ENCODE data around the gene LAG3. TPM values are rescaled to one million over a fixed set of nuclear protein-coding genes. Genes with fewer than 3 reads are reported as not detected.

Gene LAG3
- total and polyA plus RNA-seq, 10 of the 15 experiments (the other 5 are each of a cell fraction or from before 2014, with no cell fraction given): 0.52 to 4.2 (median 1.0) TPM; not detected in 1

DNA sequence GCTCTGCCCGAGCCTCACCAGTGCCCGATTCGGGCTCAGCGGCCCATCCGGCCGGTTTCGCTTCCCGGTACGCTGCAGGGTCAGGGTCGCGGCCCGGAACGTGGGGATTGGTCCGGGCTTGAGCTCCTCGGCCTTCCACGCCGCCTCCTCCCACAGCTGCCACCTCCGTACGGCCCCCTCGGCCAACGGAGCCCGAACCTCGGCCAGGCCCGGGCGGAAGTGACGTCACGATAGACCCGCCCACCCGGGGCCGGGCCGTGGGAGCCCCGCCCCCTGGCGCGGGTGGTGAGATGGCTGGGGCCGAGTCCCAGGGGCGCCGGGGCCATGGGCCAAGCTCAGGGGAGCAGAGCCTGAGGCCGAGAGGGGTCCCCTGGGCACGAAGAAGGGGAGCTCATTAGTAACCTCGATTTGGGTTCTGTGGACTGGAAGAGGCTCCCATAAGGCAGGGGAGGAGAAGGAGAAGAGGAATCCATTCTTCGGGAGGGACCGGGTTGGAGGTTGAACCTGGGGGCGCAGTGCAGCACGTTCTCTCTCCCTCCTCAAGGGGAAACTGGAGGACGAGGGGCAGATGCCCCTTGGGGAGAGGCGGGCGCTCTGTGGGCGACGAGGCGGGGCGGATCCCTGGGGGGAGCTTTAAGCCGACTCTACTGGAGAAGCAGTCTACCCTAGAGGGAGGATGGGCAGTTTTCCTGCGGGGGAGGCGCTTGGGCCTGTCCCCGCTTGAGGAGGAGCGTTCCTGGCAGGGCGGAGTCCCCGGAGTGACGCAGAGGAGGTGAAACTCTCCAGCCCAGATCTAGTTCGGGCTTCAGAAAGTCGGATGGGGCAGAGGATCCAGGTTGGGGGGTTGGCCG is 19.2 kb upstream of the LAG3 start, which contains the start of gene MLF2 (continued):
- TF ChIP-seq SREBF2 (IDR thresholded peaks at IDR 0.05; ENCODE audit: low read length) (no peak), CBX3 (IDR thresholded peaks at IDR 0.05; ENCODE audit: borderline replicate concordance, low read depth) (no peak), RUNX3 (IDR thresholded peaks at IDR 0.05; ENCODE audit: low read length) (no peak), POLR2A (IDR thresholded peaks at IDR 0.05; ENCODE audit: low read depth, low read length) (peak; percentile 93), HDAC6 (IDR thresholded peaks at IDR 0.05; ENCODE audit: unreplicated experiment) (peak; percentile 59), HCFC1 (IDR thresholded peaks at IDR 0.05; ENCODE audit: low read length) (no peak; the same call in 1 of the 2 replicates), HDGF (IDR thresholded peaks at IDR 0.05) (peak; percentile 98), TARDBP (IDR thresholded peaks at IDR 0.05; ENCODE audit: borderline replicate concordance) (0 out of 2 replicates have a peak, but pooled peaks have one; percentile 19), MTA3 (IDR thresholded peaks at IDR 0.05; ENCODE audit: borderline replicate concordance, low read length) (no peak), SMC3 (IDR thresholded peaks at IDR 0.05; ENCODE audit: borderline replicate concordance, low read length) (no peak), ATF7 (IDR thresholded peaks at IDR 0.05; ENCODE audit: low read depth) (peak; percentile 96), CEBPB (IDR thresholded peaks at IDR 0.05; ENCODE audit: borderline replicate concordance in 1 of 2, low read depth in 2 of 2, low read length in 2 of 2) (no peak), ZNF217 (IDR thresholded peaks at IDR 0.05) (no peak), STAT3 (IDR thresholded peaks at IDR 0.05; ENCODE audit: low read depth, low read length) (no peak)
- TF ChIP-seq, protein P1, sequence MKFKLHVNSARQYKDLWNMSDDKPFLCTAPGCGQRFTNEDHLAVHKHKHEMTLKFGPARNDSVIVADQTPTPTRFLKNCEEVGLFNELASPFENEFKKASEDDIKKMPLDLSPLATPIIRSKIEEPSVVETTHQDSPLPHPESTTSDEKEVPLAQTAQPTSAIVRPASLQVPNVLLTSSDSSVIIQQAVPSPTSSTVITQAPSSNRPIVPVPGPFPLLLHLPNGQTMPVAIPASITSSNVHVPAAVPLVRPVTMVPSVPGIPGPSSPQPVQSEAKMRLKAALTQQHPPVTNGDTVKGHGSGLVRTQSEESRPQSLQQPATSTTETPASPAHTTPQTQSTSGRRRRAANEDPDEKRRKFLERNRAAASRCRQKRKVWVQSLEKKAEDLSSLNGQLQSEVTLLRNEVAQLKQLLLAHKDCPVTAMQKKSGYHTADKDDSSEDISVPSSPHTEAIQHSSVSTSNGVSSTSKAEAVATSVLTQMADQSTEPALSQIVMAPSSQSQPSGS (IDR thresholded peaks at IDR 0.05; ENCODE audit: low read length): no peak; the same call in 1 of the 2 replicates
- TF ChIP-seq, protein P2, sequence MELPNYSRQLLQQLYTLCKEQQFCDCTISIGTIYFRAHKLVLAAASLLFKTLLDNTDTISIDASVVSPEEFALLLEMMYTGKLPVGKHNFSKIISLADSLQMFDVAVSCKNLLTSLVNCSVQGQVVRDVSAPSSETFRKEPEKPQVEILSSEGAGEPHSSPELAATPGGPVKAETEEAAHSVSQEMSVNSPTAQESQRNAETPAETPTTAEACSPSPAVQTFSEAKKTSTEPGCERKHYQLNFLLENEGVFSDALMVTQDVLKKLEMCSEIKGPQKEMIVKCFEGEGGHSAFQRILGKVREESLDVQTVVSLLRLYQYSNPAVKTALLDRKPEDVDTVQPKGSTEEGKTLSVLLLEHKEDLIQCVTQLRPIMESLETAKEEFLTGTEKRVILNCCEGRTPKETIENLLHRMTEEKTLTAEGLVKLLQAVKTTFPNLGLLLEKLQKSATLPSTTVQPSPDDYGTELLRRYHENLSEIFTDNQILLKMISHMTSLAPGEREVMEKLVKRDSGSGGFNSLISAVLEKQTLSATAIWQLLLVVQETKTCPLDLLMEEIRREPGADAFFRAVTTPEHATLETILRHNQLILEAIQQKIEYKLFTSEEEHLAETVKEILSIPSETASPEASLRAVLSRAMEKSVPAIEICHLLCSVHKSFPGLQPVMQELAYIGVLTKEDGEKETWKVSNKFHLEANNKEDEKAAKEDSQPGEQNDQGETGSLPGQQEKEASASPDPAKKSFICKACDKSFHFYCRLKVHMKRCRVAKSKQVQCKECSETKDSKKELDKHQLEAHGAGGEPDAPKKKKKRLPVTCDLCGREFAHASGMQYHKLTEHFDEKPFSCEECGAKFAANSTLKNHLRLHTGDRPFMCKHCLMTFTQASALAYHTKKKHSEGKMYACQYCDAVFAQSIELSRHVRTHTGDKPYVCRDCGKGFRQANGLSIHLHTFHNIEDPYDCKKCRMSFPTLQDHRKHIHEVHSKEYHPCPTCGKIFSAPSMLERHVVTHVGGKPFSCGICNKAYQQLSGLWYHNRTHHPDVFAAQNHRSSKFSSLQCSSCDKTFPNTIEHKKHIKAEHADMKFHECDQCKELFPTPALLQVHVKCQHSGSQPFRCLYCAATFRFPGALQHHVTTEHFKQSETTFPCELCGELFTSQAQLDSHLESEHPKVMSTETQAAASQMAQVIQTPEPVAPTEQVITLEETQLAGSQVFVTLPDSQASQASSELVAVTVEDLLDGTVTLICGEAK (IDR thresholded peaks at IDR 0.05; ENCODE audit: borderline replicate concordance): peak; percentile 68
- TF ChIP-seq, protein P3, sequence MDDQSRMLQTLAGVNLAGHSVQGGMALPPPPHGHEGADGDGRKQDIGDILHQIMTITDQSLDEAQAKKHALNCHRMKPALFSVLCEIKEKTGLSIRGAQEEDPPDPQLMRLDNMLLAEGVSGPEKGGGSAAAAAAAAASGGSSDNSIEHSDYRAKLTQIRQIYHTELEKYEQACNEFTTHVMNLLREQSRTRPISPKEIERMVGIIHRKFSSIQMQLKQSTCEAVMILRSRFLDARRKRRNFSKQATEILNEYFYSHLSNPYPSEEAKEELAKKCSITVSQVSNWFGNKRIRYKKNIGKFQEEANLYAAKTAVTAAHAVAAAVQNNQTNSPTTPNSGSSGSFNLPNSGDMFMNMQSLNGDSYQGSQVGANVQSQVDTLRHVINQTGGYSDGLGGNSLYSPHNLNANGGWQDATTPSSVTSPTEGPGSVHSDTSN (IDR thresholded peaks at IDR 0.05; ENCODE audit: insufficient replicate concordance, low read depth, low read length): peak; percentile 72
- TF ChIP-seq, protein P4, sequence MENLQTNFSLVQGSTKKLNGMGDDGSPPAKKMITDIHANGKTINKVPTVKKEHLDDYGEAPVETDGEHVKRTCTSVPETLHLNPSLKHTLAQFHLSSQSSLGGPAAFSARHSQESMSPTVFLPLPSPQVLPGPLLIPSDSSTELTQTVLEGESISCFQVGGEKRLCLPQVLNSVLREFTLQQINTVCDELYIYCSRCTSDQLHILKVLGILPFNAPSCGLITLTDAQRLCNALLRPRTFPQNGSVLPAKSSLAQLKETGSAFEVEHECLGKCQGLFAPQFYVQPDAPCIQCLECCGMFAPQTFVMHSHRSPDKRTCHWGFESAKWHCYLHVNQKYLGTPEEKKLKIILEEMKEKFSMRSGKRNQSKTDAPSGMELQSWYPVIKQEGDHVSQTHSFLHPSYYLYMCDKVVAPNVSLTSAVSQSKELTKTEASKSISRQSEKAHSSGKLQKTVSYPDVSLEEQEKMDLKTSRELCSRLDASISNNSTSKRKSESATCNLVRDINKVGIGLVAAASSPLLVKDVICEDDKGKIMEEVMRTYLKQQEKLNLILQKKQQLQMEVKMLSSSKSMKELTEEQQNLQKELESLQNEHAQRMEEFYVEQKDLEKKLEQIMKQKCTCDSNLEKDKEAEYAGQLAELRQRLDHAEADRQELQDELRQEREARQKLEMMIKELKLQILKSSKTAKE (IDR thresholded peaks at IDR 0.05; ENCODE audit: low read depth, poor library complexity, severe bottlenecking): peak; percentile 60

Measured in GM12878 (cell line).